K562 (cell line): ENCODE results near the gene MCTS1. TPM values are rescaled to one million over a fixed set of nuclear protein-coding genes. Genes with fewer than 3 reads are reported as not detected.
"Not testable (repeated sequence)": the region's sequence is repeated elsewhere in the genome, so short reads cannot be mapped to it uniquely, and the experiment has no call there.

Experiments
- ATAC-seq: fragments of 200-7000 bp; cut with Tn5 transposase; 3 replicates; pipeline ENCODE4 v1.9.1; 2020; ENCODE audit warnings: moderate library complexity
- BruUV-seq: library from RNA; stranded (reverse); fragments of 400-500 nt; replicated peaks from 2 replicates; lab custom pipeline; 2021; lab: Mats Ljungman, UMichigan
- CTCF ChIA-PET: fragments of 300-600 bp; formaldehyde crosslinking; extraction: SDS; loops from one replicate; lab custom pipeline; 2021; ENCODE audit warnings: low intra/inter-chr PET ratio; lab: Yijun Ruan, JAX
- POLR2A ChIA-PET: fragments of 300-600, 350-650 bp; sonication (Branson Sonifier 250); formaldehyde crosslinking; extraction: SDS; loops from one replicate; lab custom pipeline; 2021; ENCODE audit warnings: antibody characterized with exemption, inconsistent platforms; lab: Yijun Ruan, JAX
- DNase-seq, 4 experiments: peaks; one replicate each; pipeline versions ENCODE4 v3.0.0 to v3.0.0-alpha.2; 2011 to 2018; ENCODE audit warnings: low spot score in 3 of 4, mixed read lengths in 3 of 4; ENCODE audit errors: extremely low read depth in 1 of 4
- FAIRE-seq: peaks from 2 replicates; lab custom pipeline; 2011; peaks lifted over from hg19 to GRCh38; lab: Jason Lieb, UNC
- H2AFZ ChIP-seq: 2 replicates; pipeline ENCODE4 v1.6.0; 2011; ENCODE audit warnings: low read depth, low read length, control low read depth, inconsistent platforms
- H3K27ac ChIP-seq: fragments of 200-600 bp; 3 replicates; pipeline ENCODE4 v1.8.0; 2011; ENCODE audit warnings: low read depth, mild to moderate bottlenecking, control low read depth, inconsistent platforms, low read length, moderate library complexity, mixed read lengths; ENCODE audit errors: extremely low read depth
- H3K27me3 ChIP-seq, 2 experiments: fragments of 300-600 bp in 1 of 2; 2 replicates in 1 of 2; 3 replicates in 1 of 2; pipeline versions ENCODE4 v1.6.0 to v1.8.0; 2011; ENCODE audit warnings: inconsistent platforms in 2 of 2, low read length in 2 of 2, mild to moderate bottlenecking in 1 of 2, mixed read lengths in 1 of 2, moderate library complexity in 1 of 2; ENCODE audit not compliant: control insufficient read depth in 2 of 2, insufficient read depth in 2 of 2
- H3K36me3 ChIP-seq: fragments of 300-600 bp; 3 replicates; pipeline ENCODE4 v1.8.0; 2011; ENCODE audit warnings: mild to moderate bottlenecking, low read length, inconsistent platforms; ENCODE audit not compliant: control insufficient read depth, insufficient read depth
- H3K4me1 ChIP-seq, 2 experiments: fragments of 200-600 bp in 1 of 2; replicated peaks in 1 of 2; 2 replicates in 1 of 2; 3 replicates in 1 of 2; pipeline versions ENCODE4 v1.5.1 to v1.8.0; 2011; ENCODE audit warnings: inconsistent platforms in 2 of 2, low read length in 2 of 2, mild to moderate bottlenecking in 1 of 2, mixed read lengths in 1 of 2, moderate library complexity in 1 of 2; ENCODE audit not compliant: control insufficient read depth in 2 of 2, insufficient read depth in 2 of 2
- H3K4me2 ChIP-seq: 2 replicates; pipeline ENCODE4 v1.6.1; 2011; ENCODE audit warnings: low read length, control low read depth, inconsistent platforms, mixed read lengths; ENCODE audit not compliant: insufficient read depth
- H3K4me3 ChIP-seq: fragments of 200-600 bp; sonication (generic), shearing (Covaris generic); 2 replicates; pipeline ENCODE4 v1.5.1; 2016; ENCODE audit warnings: control low read depth, inconsistent platforms
- H3K79me2 ChIP-seq: fragments of 200-600 bp; 3 replicates; pipeline ENCODE4 v1.8.0; 2011; ENCODE audit warnings: low read length, inconsistent platforms; ENCODE audit not compliant: control insufficient read depth, insufficient read depth
- H3K9ac ChIP-seq, 2 experiments: 2 replicates each; pipeline versions ENCODE4 v1.6.0 to v1.6.1; 2011; ENCODE audit warnings: low read depth in 2 of 2, low read length in 2 of 2, control low read depth in 1 of 2, inconsistent platforms in 1 of 2, mild to moderate bottlenecking in 1 of 2, mixed read lengths in 1 of 2; ENCODE audit not compliant: insufficient read depth in 1 of 2
- H3K9me1 ChIP-seq: one replicate; pipeline ENCODE4 v1.6.0; 2011; ENCODE audit warnings: inconsistent platforms, mild to moderate bottlenecking, low read length, moderate library complexity; ENCODE audit not compliant: control insufficient read depth, insufficient read depth
- H3K9me3 ChIP-seq: replicated peaks from 2 replicates; pipeline ENCODE4 v1.5.1; 2011; ENCODE audit warnings: low read depth, low read length, inconsistent platforms; ENCODE audit not compliant: control insufficient read depth, insufficient read depth
- H4K20me1 ChIP-seq: replicated peaks from 2 replicates; pipeline ENCODE4 v1.6.1; 2011; ENCODE audit warnings: low read length, inconsistent platforms, mixed read lengths; ENCODE audit not compliant: control insufficient read depth, insufficient read depth
- BACH1 ChIP-seq: fragments of 200-800 bp; sonication (Bioruptor generic); IDR thresholded peaks from 2 replicates; pipeline ENCODE4 v1.6.1; 2016; ENCODE audit warnings: missing genetic modification characterization, missing compliant biosample characterization
- CBFB ChIP-seq: sonication (generic); formaldehyde crosslinking; IDR thresholded peaks from 2 replicates; pipeline ENCODE4 v1.4.0; 2020; ENCODE audit warnings: mild to moderate bottlenecking, missing genetic modification reagents
- ELF1 ChIP-seq: fragments of 200-800 bp; sonication (Bioruptor generic); IDR thresholded peaks from 2 replicates; pipeline ENCODE4 v1.6.1; 2016; ENCODE audit warnings: missing genetic modification characterization, missing compliant biosample characterization
- FOXA3 ChIP-seq, 2 experiments: fragments of 450-650 bp in 1 of 2; sonication (generic) in 1 of 2; formaldehyde crosslinking; IDR thresholded peaks in 1 of 2; conservative IDR thresholded peaks in 1 of 2; 2 replicates each; pipeline versions ENCODE4 v1.4.0 to v1.8.0; 2020 to 2022; ENCODE audit warnings: mild to moderate bottlenecking in 2 of 2, missing genetic modification reagents in 1 of 2
- MCM5 ChIP-seq: fragments of 450-650 bp; IDR thresholded peaks from 2 replicates; pipeline ENCODE4 v1.6.1; 2016; ENCODE audit warnings: low read depth
- NCOR1 ChIP-seq: fragments of 450-650 bp; IDR thresholded peaks from 2 replicates; pipeline ENCODE4 v1.6.1; 2016; ENCODE audit warnings: mild to moderate bottlenecking, moderate library complexity
- ZNF146 ChIP-seq: IDR thresholded peaks from one replicate; pipeline ENCODE4 v1.6.1; 2018; ENCODE audit warnings: missing compliant biosample characterization; ENCODE audit not compliant: unreplicated experiment
- ZNF764 ChIP-seq: fragments of 250-450 bp; sonication (Bioruptor Pico); IDR thresholded peaks from 2 replicates; pipeline ENCODE4 v1.4.0; 2020; ENCODE audit warnings: low read depth, mild to moderate bottlenecking, moderate library complexity
- WGBS: fragments of 100-300 bp; shearing (Covaris generic); methylation state at CpG from one replicate; pipeline ENCODE4 v1.1.6; 2016; ENCODE audit warnings: low coverage, mixed read lengths; ENCODE audit not compliant: insufficient coverage; ENCODE audit errors: missing lambda C conversion rate; 5-methylcytosine and 5-hydroxymethylcytosine counted together
- in situ Hi-C: fragments of 300-500 bp; cut with MboI; formaldehyde crosslinking; loops from 4 replicates; pipeline ENCODE4 v1.15.0; 2018; ENCODE audit warnings: inconsistent platforms, mixed read lengths
- intact Hi-C: fragments of 100-400 bp; cut with micrococcal nuclease; formaldehyde crosslinking; loops from 2 replicates; pipeline ENCODE4 v1.14.2; 2022
- polyA plus RNA-seq, 8 experiments: library from polyadenylated mRNA; depleted of rRNA in 4 of 8; stranded (reverse) in 5 of 8; unstranded in 3 of 8; fragments of >200 nt; fragmentation: Nextera tagmentation in 2 of 8; fragmentation: Illumina TruSeq in 1 of 8; extraction: Ambion mirVana in 2 of 8; extraction: Trizol in 1 of 8; gene quantifications; 2 replicates each; pipeline versions ENCODE4 v1.2.1 to v1.2.3, GENCODE V29; 2011 to 2014; ENCODE audit warnings: inconsistent platforms in 1 of 8, missing spikeins in 1 of 8
- total RNA-seq, 7 experiments: library from RNA; depleted of rRNA in 6 of 7; stranded (reverse); fragments of >200 nt in 6 of 7; fragmentation: Illumina TruSeq in 2 of 7; extraction: Trizol in 2 of 7; gene quantifications; 2 replicates each; pipeline versions ENCODE4 v1.2.1 to v1.2.3, GENCODE V29; 2011 to 2021; ENCODE audit warnings: low replicate concordance in 1 of 7
- TF ChIP-seq, protein P1 (sequence below): fragments of 450-650 bp; formaldehyde crosslinking; IDR thresholded peaks from 2 replicates; pipeline ENCODE4 v1.4.0; 2020; ENCODE audit warnings: mild to moderate bottlenecking, moderate library complexity
- TF ChIP-seq, protein P2 (sequence below): fragments of 200-800 bp; sonication (Bioruptor generic); IDR thresholded peaks from 2 replicates; pipeline ENCODE4 v1.6.1; 2017; ENCODE audit warnings: missing genetic modification characterization, missing compliant biosample characterization
- TF ChIP-seq, protein P3 (sequence below), 2 experiments: fragments of 450-650 bp; conservative IDR thresholded peaks; 2 replicates each; pipeline ENCODE4 v1.6.1; 2017; ENCODE audit warnings: mild to moderate bottlenecking in 2 of 2, moderate library complexity in 2 of 2

Gene MCTS1
- total and polyA plus RNA-seq, 9 of the 15 experiments (the other 6 are each of a cell fraction or from before 2014, with no cell fraction given): 65.3 to 300 (median 152) TPM

DNA sequence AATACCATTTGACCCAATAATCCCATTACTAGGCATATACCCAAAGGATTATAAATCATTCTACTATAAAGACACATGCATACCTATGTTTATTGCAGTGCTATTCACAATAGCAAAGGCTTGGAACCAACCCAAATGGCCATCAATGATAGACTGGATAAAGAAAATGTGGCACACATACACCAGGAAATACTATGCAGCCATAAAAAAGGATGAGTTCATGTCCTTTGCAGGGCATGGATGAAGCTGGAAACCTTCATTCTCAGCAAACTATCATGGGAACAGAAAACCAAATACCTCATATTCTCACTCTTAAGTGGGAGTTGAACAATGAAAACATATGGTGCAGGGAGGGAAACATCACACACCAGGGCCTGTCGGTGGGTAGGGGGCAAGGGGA lies 48.4 kb downstream of the MCTS1 start:
- H3K9me1 ChIP-seq, FAIRE-seq, POLR2A ChIA-PET, H3K79me2 ChIP-seq, DNase-seq, H4K20me1 ChIP-seq, H3K4me3 ChIP-seq, H3K4me1 ChIP-seq: not testable (repeated sequence)
- CTCF ChIA-PET: interaction anchor here (0.6 kb wide), 1 partner anchor 91 kb away, joined by 4 read pairs; the partner anchor contains the start of gene CUL4B
- TF ChIP-seq ZNF146 (CRISPR knock-in tag): peak; percentile 84
- TF ChIP-seq, all 486 proteins: peak for 1; not testable (repeated sequence) for 485
- 86% methylated on average over 1 of the region's 1 CpG for WGBS
- H3K9ac ChIP-seq, H3K36me3 ChIP-seq, BruUV-seq, H3K27ac ChIP-seq, H2AFZ ChIP-seq, intact Hi-C loops, H3K4me2 ChIP-seq, H3K27me3 ChIP-seq, H3K9me3 ChIP-seq, in situ Hi-C loops, ATAC-seq: not testable (repeated sequence)

DNA sequence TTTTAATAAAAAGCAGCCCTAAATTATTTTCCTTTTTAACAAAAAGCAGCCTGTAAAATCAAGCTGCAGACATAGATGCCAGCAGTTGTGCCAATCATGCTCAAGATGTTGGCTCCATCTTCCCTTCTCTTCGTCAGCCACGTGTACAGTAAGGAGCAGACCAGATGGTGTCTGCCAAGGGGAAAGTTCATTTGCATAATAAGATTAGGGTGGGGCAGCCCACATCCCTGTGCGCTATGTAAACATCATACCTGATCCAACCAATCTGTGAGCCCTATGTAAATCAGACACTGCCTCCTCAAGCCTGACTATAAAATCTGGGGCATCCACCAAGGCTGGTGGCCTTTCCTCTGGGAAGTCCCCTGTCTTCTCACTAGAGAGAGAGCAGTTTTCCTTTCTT lies 49.1 kb downstream of the MCTS1 start:
- ChIA-PET CTCF (no interaction called here), POLR2A (no interaction called here)
- ATAC-seq (peak; percentile 93), FAIRE-seq (peak; percentile 65), DNase-seq (peak in 1 of 4 experiments; percentile 46)
- Histone ChIP-seq H3K4me2 (no peak overlapping the region), H3K27ac (no peak overlapping the region), H3K4me1 (no peaks in the 10 kb centered on the region; a peak in 1 of 5 replicates), H3K9me3 (no peaks in the 10 kb centered on the region), H3K36me3 (no peaks in the 10 kb centered on the region), H3K9ac (no peak overlapping the region), H2AFZ (peak overlapping the region; percentile 68; the same call in 1 of the 2 replicates), H3K9me1 (no peaks in the 10 kb centered on the region), H4K20me1 (no peaks in the 10 kb centered on the region), H3K27me3 (no peaks in the 10 kb centered on the region), H3K4me3 (no peak overlapping the region), H3K79me2 (no peaks in the 10 kb centered on the region)
- in situ Hi-C loops: no loop called here
- no TSS peak for BruUV-seq
- intact Hi-C loops: no loop called here
- 0% methylated on average over 3 of the region's 3 CpGs for WGBS
- no peak for TF ChIP-seq NCOR1
- TF ChIP-seq FOXA3 (CRISPR knock-in tag; conservative IDR thresholded peaks at IDR 0.05 in 1 of 2, IDR thresholded peaks at IDR 0.05 in 1 of 2): 0 out of 4 replicates have a peak, but pooled peaks of 1 of the 2 experiments have one; percentile 24
- no peak for TF ChIP-seq BACH1
- TF ChIP-seq, protein P1, sequence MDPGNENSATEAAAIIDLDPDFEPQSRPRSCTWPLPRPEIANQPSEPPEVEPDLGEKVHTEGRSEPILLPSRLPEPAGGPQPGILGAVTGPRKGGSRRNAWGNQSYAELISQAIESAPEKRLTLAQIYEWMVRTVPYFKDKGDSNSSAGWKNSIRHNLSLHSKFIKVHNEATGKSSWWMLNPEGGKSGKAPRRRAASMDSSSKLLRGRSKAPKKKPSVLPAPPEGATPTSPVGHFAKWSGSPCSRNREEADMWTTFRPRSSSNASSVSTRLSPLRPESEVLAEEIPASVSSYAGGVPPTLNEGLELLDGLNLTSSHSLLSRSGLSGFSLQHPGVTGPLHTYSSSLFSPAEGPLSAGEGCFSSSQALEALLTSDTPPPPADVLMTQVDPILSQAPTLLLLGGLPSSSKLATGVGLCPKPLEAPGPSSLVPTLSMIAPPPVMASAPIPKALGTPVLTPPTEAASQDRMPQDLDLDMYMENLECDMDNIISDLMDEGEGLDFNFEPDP (CRISPR knock-in tag): no peak
- TF ChIP-seq ELF1 (tag): no peak
- no peak for TF ChIP-seq CBFB (CRISPR knock-in tag)
- no peak for TF ChIP-seq ZNF764 (CRISPR knock-in tag)
- no peak for TF ChIP-seq MCM5
- TF ChIP-seq, protein P2, sequence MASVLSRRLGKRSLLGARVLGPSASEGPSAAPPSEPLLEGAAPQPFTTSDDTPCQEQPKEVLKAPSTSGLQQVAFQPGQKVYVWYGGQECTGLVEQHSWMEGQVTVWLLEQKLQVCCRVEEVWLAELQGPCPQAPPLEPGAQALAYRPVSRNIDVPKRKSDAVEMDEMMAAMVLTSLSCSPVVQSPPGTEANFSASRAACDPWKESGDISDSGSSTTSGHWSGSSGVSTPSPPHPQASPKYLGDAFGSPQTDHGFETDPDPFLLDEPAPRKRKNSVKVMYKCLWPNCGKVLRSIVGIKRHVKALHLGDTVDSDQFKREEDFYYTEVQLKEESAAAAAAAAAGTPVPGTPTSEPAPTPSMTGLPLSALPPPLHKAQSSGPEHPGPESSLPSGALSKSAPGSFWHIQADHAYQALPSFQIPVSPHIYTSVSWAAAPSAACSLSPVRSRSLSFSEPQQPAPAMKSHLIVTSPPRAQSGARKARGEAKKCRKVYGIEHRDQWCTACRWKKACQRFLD (CRISPR knock-in tag): no peak
- TF ChIP-seq, protein P3, sequence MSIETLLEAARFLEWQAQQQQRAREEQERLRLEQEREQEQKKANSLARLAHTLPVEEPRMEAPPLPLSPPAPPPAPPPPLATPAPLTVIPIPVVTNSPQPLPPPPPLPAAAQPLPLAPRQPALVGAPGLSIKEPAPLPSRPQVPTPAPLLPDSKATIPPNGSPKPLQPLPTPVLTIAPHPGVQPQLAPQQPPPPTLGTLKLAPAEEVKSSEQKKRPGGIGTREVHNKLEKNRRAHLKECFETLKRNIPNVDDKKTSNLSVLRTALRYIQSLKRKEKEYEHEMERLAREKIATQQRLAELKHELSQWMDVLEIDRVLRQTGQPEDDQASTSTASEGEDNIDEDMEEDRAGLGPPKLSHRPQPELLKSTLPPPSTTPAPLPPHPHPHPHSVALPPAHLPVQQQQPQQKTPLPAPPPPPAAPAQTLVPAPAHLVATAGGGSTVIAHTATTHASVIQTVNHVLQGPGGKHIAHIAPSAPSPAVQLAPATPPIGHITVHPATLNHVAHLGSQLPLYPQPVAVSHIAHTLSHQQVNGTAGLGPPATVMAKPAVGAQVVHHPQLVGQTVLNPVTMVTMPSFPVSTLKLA (conservative IDR thresholded peaks at IDR 0.05): peak in 1 of 2 experiments; percentile 46; a peak in 1 of 4 replicates
